ENCODE results near the gene TRAFD1. TPM values are rescaled to one million over a fixed set of nuclear protein-coding genes. Genes with fewer than 3 reads are reported as not detected.

TRAFD1 gene
- total RNA-seq, 1 donor from 2014 or later: 36.8 TPM

DNA sequence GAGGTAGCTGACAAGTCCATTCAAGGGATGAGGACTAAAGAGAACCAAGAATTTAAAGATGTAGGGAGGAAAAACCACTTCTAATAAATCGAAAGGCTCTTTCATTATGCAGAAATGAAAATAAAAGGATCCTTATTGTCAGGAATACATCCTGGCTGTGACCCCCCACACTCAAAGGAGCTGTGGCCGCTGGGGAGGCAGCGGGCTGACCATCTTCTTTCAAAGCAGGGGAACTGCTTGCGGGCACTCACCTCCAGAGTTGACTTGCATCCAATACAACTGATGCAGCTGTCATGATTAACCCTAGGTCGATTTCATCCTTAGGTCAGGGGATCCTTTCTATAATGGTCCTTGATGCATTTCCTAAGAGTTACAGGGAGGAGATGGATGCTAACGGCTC lies 35.3 kb downstream of the TRAFD1 start:
- peaks cover 0 to 59% of the 10 kb centered on the region in 2 donors for H3K36me3 ChIP-seq

DNA sequence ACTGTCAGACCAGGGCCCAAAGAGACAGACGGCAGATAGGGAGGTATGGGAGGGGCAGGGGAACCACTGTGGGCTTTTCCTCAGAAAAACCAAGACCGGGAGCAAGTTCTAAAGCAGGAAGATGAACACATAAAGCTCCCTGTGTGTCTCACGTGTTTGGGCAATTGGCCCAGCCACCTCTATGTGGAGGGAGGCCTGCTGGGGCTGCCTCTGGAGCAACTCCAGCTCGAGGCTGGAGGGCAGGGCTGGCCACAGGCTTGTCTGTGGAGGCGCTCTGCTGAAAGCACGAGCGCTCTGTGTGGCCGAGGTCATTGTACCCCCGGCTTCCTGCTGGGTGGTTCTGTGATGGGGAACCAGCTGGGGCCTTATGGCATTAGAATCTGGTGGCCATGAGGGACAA lies 36.4 kb downstream of the TRAFD1 start:
- intact Hi-C loops (cut with DNase I): no loop called here
- no peaks in the 10 kb centered on the region for H3K9me3 ChIP-seq
- no peak overlapping the region for H3K4me3 ChIP-seq
- no peak for DNase-seq (ENCODE audit: extremely low spot score in 2 of 2)
- peaks cover 0 to 59% of the 10 kb centered on the region in 2 donors for H3K36me3 ChIP-seq
- H3K4me1 ChIP-seq: no peaks in the 10 kb centered on the region
- no peak overlapping the region for H3K27ac ChIP-seq
- TF ChIP-seq POLR2AphosphoS5 (IDR thresholded peaks at IDR 0.05; ENCODE audit: insufficient read depth in 1 of 2, low read depth in 1 of 2) (no peak), POLR2A (IDR thresholded peaks at IDR 0.05) (no peak), CTCF (IDR thresholded peaks at IDR 0.05) (no peak)
- H3K27me3 ChIP-seq: no peaks in the 10 kb centered on the region

More for the DNA sequence above, 35.3 kb downstream of the TRAFD1 start:
- Histone ChIP-seq H3K4me3 (no peak overlapping the region), H3K9me3 (no peaks in the 10 kb centered on the region), H3K4me1 (no peaks in the 10 kb centered on the region), H3K27me3 (no peaks in the 10 kb centered on the region), H3K27ac (no peak overlapping the region)
- no peak for DNase-seq (ENCODE audit: extremely low spot score in 2 of 2)
- no peak for TF ChIP-seq POLR2AphosphoS5 (IDR thresholded peaks at IDR 0.05; ENCODE audit: insufficient read depth in 1 of 2, low read depth in 1 of 2)
- no peak for TF ChIP-seq POLR2A (IDR thresholded peaks at IDR 0.05)
- TF ChIP-seq CTCF (IDR thresholded peaks at IDR 0.05): no peak
- intact Hi-C loops (cut with DNase I): no loop called here

GRCh38 chr12:112162241-112162790 lies 37.0 kb downstream of the TRAFD1 start:
- Histone ChIP-seq H3K27me3 (no peaks in the 10 kb centered on the region), H3K4me1 (no peaks in the 10 kb centered on the region), H3K9me3 (no peaks in the 10 kb centered on the region), H3K27ac (no peak overlapping the region), H3K36me3 (peaks cover 0 to 59% of the 10 kb centered on the region in 2 donors), H3K4me3 (no peak overlapping the region)
- TF ChIP-seq CTCF (IDR thresholded peaks at IDR 0.05) (no peak), POLR2A (IDR thresholded peaks at IDR 0.05) (no peak), POLR2AphosphoS5 (IDR thresholded peaks at IDR 0.05; ENCODE audit: insufficient read depth in 1 of 2, low read depth in 1 of 2) (no peak)
- intact Hi-C loops (cut with DNase I): no loop called here
- DNase-seq (ENCODE audit: extremely low spot score in 2 of 2): no peak

- TF ChIP-seq POLR2AphosphoS5 (IDR thresholded peaks at IDR 0.05; ENCODE audit: insufficient read depth in 1 of 2, low read depth in 1 of 2) (no peak), CTCF (IDR thresholded peaks at IDR 0.05) (no peak), POLR2A (IDR thresholded peaks at IDR 0.05) (no peak)
- Histone ChIP-seq H3K36me3 (peaks cover 0 to 65% of the 10 kb centered on the region in 2 donors), H3K4me1 (no peaks in the 10 kb centered on the region), H3K27me3 (no peaks in the 10 kb centered on the region), H3K9me3 (no peaks in the 10 kb centered on the region), H3K4me3 (no peak overlapping the region), H3K27ac (no peak overlapping the region)
- intact Hi-C loops (cut with DNase I): no loop called here
- DNase-seq (ENCODE audit: extremely low spot score in 2 of 2): no peak
Observed at GRCh38 chr12:112163056-112163455, 37.7 kb downstream of the TRAFD1 start.

DNA sequence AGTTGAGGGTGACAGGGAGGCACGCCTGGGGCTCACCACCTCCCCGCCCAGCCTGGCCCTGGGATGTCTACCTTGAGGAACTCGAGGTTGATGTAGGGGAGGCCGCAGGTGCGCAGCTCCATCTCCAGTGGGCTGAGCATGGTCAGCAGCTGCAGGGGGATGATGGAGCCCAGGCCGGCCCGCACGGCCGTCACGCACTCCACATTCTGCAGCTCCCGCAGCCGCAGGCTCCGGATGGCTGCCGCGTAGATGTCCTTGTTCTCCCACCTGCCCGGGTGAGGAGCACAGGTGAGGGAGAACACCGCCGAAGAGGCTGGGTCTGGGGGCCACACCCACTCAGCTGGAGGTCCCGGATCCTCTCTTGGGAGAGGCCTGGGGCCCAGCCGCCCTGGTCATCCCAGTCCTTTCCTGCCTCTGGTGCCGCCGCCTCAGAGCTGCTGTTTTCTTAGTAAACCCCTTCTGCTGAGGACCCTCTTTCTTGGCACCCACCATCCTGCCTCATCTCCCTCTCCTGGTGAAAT lies 38.2 kb downstream of the TRAFD1 start:
- Histone ChIP-seq H3K4me1 (no peaks in the 10 kb centered on the region), H3K4me3 (no peak overlapping the region), H3K27ac (no peak overlapping the region), H3K36me3 (peaks cover 0 to 61% of the 10 kb centered on the region in 2 donors), H3K9me3 (no peaks in the 10 kb centered on the region), H3K27me3 (no peaks in the 10 kb centered on the region)
- TF ChIP-seq POLR2A (IDR thresholded peaks at IDR 0.05): no peak
- TF ChIP-seq CTCF (IDR thresholded peaks at IDR 0.05): no peak
- TF ChIP-seq POLR2AphosphoS5 (IDR thresholded peaks at IDR 0.05; ENCODE audit: insufficient read depth in 1 of 2, low read depth in 1 of 2): no peak
- DNase-seq (ENCODE audit: extremely low spot score in 2 of 2): no peak
- intact Hi-C loops (cut with DNase I): no loop called here

Data from vagina (tissue), 2 donors.